Right hindlimb (tissue), 1 donor: ENCODE results near the gene RIPK4.
A peak's percentile ranks its signal among the peaks of the same experiment; 100 is the strongest.
"Not testable (repeated sequence)": the region's sequence is repeated elsewhere in the genome, so short reads cannot be mapped to it uniquely, and the experiment has no call there.

Experiments
- DNase-seq: peaks from one replicate; pipeline ENCODE4 v3.0.0-alpha.2; 2018

Gene RIPK4

GRCh38 chr21:41712730-41713129, 54.1 kb downstream of the RIPK4 start:
- DNase-seq: no peak

DNA sequence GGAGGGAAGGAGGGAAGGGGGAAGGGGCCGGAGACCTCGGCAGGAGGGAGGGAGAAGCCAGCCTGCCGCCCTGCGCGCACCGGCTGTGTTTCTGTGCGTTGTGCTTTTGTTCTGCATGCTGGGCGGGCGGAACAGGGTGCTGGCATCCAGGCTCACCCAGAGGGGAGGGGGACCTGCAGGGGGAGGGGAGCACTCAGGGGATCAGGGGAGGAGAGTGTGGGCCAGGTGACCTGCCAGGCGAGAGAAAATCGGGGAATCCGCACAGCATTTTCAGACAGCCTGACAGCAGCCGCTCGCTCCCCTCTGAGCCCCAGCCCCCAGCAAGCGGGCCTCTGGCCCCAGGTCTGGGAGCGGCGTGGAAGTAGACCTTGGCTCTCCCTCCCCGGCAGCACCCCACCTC, 54.7 kb downstream of the RIPK4 start:
- DNase-seq: no peak

GRCh38 chr21:41711416-41712007, 55.3 kb downstream of the RIPK4 start:
- no peak for DNase-seq

GRCh38 chr21:41710823-41711160, 56.1 kb downstream of the RIPK4 start:
- no peak for DNase-seq

GRCh38 chr21:41709965-41710822, 56.7 kb downstream of the RIPK4 start:
- no peak for DNase-seq

- DNase-seq: no peak
Measured at GRCh38 chr21:41709166-41709565, 57.7 kb downstream of the RIPK4 start.

- no peak for DNase-seq
Measured at GRCh38 chr21:41707960-41708330, 58.9 kb downstream of the RIPK4 start.

DNA sequence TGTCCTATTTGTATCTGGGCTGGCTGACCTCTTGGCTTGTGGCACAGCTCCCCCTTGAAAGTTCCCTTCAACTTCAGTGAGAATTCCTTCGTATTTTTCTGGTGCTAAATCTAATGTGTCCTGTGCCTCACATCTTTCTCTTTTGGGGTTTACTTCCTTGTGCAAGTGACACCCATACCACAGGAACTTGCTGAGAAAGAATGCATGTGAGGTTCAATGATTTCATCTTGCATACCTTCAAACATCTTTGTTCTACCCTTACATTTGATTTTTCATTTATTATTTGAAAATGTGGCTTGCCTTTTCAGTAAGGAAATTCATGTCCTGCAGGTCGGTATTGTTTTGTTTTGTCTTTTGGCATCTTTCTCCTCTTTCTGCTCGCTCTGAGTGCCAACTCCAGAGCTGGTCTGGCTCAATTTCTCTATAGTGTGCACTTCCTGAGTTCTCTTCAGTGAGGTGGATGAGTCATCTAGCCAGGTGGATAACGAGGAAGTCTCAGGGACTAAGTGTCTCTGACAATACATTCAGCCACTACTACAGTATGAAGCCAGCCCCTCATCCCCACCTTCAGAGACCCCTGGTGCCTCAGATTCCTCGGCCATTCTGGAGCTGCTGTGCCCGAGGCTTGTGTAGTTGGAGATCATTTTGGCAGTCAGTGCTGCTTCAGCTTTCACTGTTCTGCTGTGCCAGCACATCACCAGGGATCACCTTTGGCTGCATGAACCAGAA, 59.5 kb downstream of the RIPK4 start:
- DNase-seq: no peak

- DNase-seq: no peak
Measured at GRCh38 chr21:41706678-41707077, 60.2 kb downstream of the RIPK4 start.

DNA sequence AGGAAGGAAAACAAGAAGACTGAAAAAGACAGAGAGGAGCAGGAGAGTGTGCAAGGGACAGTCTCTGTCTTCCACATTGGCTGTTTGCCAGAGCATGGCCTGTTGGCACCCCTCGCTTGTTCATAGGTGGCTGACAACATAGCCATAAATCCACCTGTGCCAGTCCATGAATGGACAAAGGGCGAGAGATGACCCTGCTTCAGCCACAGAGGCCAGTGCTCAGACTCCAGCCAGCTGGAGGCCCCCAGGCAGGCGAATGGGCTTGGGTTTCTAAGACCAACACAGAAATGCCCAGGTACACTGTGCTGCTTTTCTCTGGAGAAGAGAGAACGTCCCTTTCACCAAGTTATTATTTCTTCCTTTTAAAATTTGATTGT, 60.6 kb downstream of the RIPK4 start:
- no peak for DNase-seq

- DNase-seq: no peak
Measured at GRCh38 chr21:41705546-41706262, 61.1 kb downstream of the RIPK4 start.

DNA sequence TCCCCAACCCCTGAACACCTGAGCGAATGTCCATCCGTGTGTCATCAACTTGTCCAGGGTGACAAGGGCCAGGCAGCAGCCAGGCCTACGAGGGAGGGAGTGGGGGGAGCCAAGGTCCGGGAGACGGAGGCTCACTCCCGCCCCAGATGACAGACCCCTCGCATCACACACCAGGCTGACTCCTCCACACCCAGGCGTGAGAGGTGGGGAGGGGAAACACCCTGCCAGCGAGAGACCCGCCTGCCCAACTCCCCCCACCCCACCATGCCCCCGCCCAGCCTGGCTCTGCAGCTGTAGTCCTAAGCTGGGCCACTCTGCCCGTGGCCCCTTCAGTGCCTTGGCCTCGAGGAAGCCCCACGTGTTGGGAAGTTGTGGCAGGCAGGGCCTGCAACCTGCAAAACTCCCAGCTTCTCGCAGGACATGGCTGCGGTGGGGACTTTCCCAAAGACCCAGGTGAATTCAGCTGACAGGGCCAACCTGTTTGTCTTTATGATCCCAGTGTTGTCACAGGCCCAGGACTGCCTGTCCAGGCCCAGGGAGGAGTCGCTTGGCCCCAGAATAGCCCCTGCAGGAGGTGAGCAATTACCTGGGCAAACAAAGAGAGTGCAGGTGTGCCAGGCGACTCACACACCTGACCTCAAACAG, 62.9 kb downstream of the RIPK4 start:
- no peak for DNase-seq

- no peak for DNase-seq
Measured at GRCh38 chr21:41701749-41702148, 65.1 kb downstream of the RIPK4 start.

DNA sequence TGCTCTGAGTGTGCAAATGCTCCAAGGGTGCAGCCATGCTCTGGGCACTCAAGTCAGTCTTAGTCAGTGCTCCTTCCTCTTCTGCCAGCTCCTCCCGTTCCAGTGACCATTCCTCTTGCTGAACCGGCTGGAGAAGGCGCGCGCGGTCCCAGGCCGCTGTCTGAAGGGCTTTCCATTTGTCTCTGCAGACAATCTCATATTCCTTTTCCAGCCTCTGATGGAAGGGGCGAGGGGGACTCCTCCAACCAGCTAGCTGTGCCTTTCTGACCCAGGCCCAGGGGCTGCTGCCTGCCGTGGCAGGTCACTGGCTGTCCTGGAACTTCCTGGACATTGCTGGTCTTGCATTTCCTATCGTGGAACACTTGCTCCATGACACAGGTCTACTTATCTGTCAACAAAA, 67.5 kb downstream of the RIPK4 start:
- no peak for DNase-seq

DNA sequence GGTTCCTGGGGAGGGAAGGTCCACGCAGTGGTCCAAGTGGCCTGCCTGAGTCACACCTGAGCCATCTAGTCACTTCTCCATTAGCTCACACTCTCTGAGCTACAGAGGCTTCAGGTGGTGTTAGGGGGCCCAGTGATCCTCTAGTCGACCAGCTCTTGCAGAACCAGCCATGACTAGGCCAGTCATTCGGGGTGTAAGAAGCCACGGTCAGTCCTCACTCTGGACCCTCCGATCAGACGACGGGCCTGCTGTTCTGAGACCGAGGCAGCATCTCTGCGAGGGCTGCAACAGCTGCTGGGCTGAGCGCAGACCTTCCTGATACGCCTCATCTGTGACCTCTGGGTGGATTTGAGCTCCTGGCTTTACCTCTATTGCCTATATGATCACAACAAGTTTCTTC, 68.8 kb downstream of the RIPK4 start:
- DNase-seq: peak; percentile 5

GRCh38 chr21:41695513-41695912, 71.3 kb downstream of the RIPK4 start:
- no peak for DNase-seq

- DNase-seq: not testable (repeated sequence)
Measured at GRCh38 chr21:41694042-41694441, 72.8 kb downstream of the RIPK4 start.

DNA sequence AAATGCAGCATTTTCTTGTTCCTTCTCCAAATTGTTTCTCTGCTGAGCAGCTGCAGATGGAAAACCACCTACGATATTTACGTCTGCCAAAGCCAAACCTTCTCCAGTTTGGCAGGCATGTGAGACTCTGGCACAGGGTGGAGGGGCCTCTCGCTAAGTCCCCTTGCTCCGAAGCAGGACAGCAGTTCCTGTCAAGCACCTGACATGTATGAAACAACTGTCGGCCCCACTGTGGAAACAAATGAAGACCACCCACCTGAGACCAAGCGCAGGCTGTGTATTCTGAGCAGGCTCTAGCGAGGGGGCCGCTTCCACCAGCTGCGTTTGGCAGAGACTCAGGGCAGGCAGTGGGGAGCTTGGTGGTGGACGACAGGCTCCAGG, 74.7 kb downstream of the RIPK4 start:
- DNase-seq: peak; percentile 44

- DNase-seq: no peak
Measured at GRCh38 chr21:41691205-41692184, 75.4 kb downstream of the RIPK4 start.
